ENCODE measurements around the gene IQGAP1. TPM values are rescaled to one million over a fixed set of nuclear protein-coding genes. Genes with fewer than 3 reads are reported as not detected.

The IQGAP1 gene
- total and polyA plus RNA-seq, 2 of the 4 experiments (the other 2 are of a cell fraction), result 87.5 to 207 TPM

- Histone ChIP-seq H3K36me3 (ENCODE audit: control insufficient read depth, insufficient read depth, low read length) (no peaks in the 10 kb centered on the region), H3K27me3 (ENCODE audit: control insufficient read depth, insufficient read depth, low read length) (no peaks in the 10 kb centered on the region), H4K5ac (ENCODE audit: low read depth, low read length) (no peak overlapping the region), H3K4me3 (ENCODE audit: insufficient read depth, low read depth, low read length) (no peak overlapping the region), H4K8ac (ENCODE audit: low read depth in 2 of 2, low read length in 2 of 2) (no peak overlapping the region), H2BK5ac (ENCODE audit: low read depth, low read length, poor library complexity, severe bottlenecking) (no peak overlapping the region), H4K91ac (ENCODE audit: insufficient read depth, low read depth, low read length) (no peak overlapping the region), H3K79me1 (ENCODE audit: low read depth in 1 of 2, low read length in 2 of 2) (no peaks in the 10 kb centered on the region), H2AK9ac (replicated peaks; ENCODE audit: low read depth, low read length, poor library complexity) (no peak overlapping the region), H3K27ac (ENCODE audit: insufficient read depth, low read length) (no peak overlapping the region), H3K9ac (ENCODE audit: low read depth, low read length) (no peak overlapping the region), H3K4ac (ENCODE audit: low read depth, low read length) (no peak overlapping the region), H2AK5ac (ENCODE audit: low read depth, low read length) (no peak overlapping the region), H3K4me1 (ENCODE audit: control insufficient read depth, insufficient read depth, low read length) (no peaks in the 10 kb centered on the region), H2BK20ac (ENCODE audit: low read depth, low read length) (no peak overlapping the region), H3K9me3 (ENCODE audit: control insufficient read depth, insufficient read depth, low read length) (no peaks in the 10 kb centered on the region), H3K9me1 (ENCODE audit: insufficient read depth, low read length) (no peaks in the 10 kb centered on the region), H3K56ac (ENCODE audit: extremely low read depth, insufficient read depth, low read length) (no peak overlapping the region), H3K18ac (ENCODE audit: low read depth, low read length) (no peak overlapping the region), H2AFZ (replicated peaks; ENCODE audit: low read length, poor library complexity) (no peak overlapping the region), H2BK120ac (ENCODE audit: low read depth, low read length) (no peak overlapping the region), H2BK15ac (ENCODE audit: low read depth, low read length) (no peak overlapping the region), H3K14ac (replicated peaks; ENCODE audit: low read depth, low read length) (no peak overlapping the region), H3K23ac (ENCODE audit: low read depth, low read length) (no peak overlapping the region), H4K20me1 (ENCODE audit: insufficient read depth, low read length) (no peaks in the 10 kb centered on the region), H3K4me2 (ENCODE audit: low read depth, low read length) (no peak overlapping the region)
- ATAC-seq (ENCODE audit: low read depth) (no peak), DNase-seq (no peak)
- intact Hi-C loops (cut with micrococcal nuclease) (no loop called here), in situ Hi-C loops (cut with MboI; ENCODE audit: low sequenced_read_pairs) (no loop called here), dilution Hi-C loops (cut with HindIII; ENCODE audit: low sequenced_read_pairs, unreplicated experiment) (no loop called here)
- no peak for TF ChIP-seq CEBPB (IDR thresholded peaks at IDR 0.05; ENCODE audit: low read depth, low read length)
- TF ChIP-seq MAFK (IDR thresholded peaks at IDR 0.05; ENCODE audit: low read depth, low read length), result no peak
- no peak for TF ChIP-seq CHD1 (IDR thresholded peaks at IDR 0.05; ENCODE audit: low read depth, low read length)
- no peak for TF ChIP-seq BHLHE40 (IDR thresholded peaks at IDR 0.05; ENCODE audit: low read depth, low read length)
- TF ChIP-seq, protein P1, sequence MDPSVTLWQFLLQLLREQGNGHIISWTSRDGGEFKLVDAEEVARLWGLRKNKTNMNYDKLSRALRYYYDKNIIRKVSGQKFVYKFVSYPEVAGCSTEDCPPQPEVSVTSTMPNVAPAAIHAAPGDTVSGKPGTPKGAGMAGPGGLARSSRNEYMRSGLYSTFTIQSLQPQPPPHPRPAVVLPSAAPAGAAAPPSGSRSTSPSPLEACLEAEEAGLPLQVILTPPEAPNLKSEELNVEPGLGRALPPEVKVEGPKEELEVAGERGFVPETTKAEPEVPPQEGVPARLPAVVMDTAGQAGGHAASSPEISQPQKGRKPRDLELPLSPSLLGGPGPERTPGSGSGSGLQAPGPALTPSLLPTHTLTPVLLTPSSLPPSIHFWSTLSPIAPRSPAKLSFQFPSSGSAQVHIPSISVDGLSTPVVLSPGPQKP (IDR thresholded peaks at IDR 0.05; ENCODE audit: borderline replicate concordance, low read depth, low read length), result no peak
- TF ChIP-seq SMC3 (IDR thresholded peaks at IDR 0.05; ENCODE audit: low read depth, low read length), result no peak
- TF ChIP-seq MAZ (IDR thresholded peaks at IDR 0.05; ENCODE audit: borderline replicate concordance, low read depth, low read length), result no peak
- TF ChIP-seq RCOR1 (IDR thresholded peaks at IDR 0.05; ENCODE audit: insufficient replicate concordance, low read length), result no peak
- TF ChIP-seq MXI1 (IDR thresholded peaks at IDR 0.05; ENCODE audit: borderline replicate concordance, low read depth, low read length), result no peak
- no peak for TF ChIP-seq FOS (IDR thresholded peaks at IDR 0.05; ENCODE audit: low read depth, low read length)
- TF ChIP-seq RFX5 (IDR thresholded peaks at IDR 0.05; ENCODE audit: low read depth, low read length), result no peak
- no peak for TF ChIP-seq RAD21 (IDR thresholded peaks at IDR 0.05; ENCODE audit: low read length)
- no peak for TF ChIP-seq CTCF (conservative IDR thresholded peaks at IDR 0.05; ENCODE audit: low read depth, low read length)
- TF ChIP-seq NFE2L2 (IDR thresholded peaks at IDR 0.05; ENCODE audit: low read depth, low read length), result no peak
- no peak for TF ChIP-seq POLR2A (IDR thresholded peaks at IDR 0.05; ENCODE audit: low read depth, low read length)
- no peak for TF ChIP-seq USF2 (IDR thresholded peaks at IDR 0.05; ENCODE audit: low read depth, low read length)
- ChIA-PET POLR2A (ENCODE audit: unreplicated experiment) (no interaction called here), CTCF (no interaction called here)
- no CpG with 5 or more reads among the region's 3 CpGs for WGBS, 2 experiments (ENCODE audit: extremely low coverage in 2 of 2, insufficient read length in 1 of 2)
- BruUV-seq (replicated peaks), result no TSS peak
These were observed 124.9 kb downstream of the IQGAP1 start for GRCh38 chr15:90512981-90513380.
